CD4-positive, alpha-beta T cell treated with Interleukin-6 at 100 ng/mL for 8 hours (primary cell): ENCODE results near the gene PRRT1.
A peak's percentile ranks its signal among the peaks of the same experiment; 100 is the strongest.

Experiments
- DNase-seq: peaks from one replicate; pipeline ENCODE4 v3.0.0-alpha.2; 2020; ENCODE audit warnings: mixed read lengths, low spot score

PRRT1 gene

GRCh38 chr6:32174416-32174815 is 22.7 kb upstream of the PRRT1 start:
- no peak for DNase-seq

GRCh38 chr6:32173051-32173727 is 21.4 kb upstream of the PRRT1 start:
- DNase-seq, result no peak

- no peak for DNase-seq
Measured at GRCh38 chr6:32171234-32171633, 19.5 kb upstream of the PRRT1 start.

- no peak for DNase-seq
Measured at GRCh38 chr6:32170294-32170693, 18.6 kb upstream of the PRRT1 start.

- DNase-seq, result no peak
Measured at GRCh38 chr6:32168807-32169591, 17.3 kb upstream of the PRRT1 start.

GRCh38 chr6:32168350-32168749 is 16.6 kb upstream of the PRRT1 start:
- no peak for DNase-seq

GRCh38 chr6:32167761-32168262 is 16.1 kb upstream of the PRRT1 start:
- DNase-seq, result no peak

GRCh38 chr6:32167154-32167760 is 15.5 kb upstream of the PRRT1 start:
- no peak for DNase-seq

GRCh38 chr6:32166411-32167061 is 14.8 kb upstream of the PRRT1 start:
- no peak for DNase-seq

GRCh38 chr6:32164295-32164694 is 12.6 kb upstream of the PRRT1 start, which contains the start of gene EGFL8:
Gene EGFL8 (plus strand): TSS chr6:32164595. CDS start chr6:32166166, 1,571 bp downstream.
- DNase-seq, result no peak

- no peak for DNase-seq
Measured at GRCh38 chr6:32163559-32164258, 12.0 kb upstream of the PRRT1 start.

- no peak for DNase-seq
Measured at GRCh38 chr6:32158052-32158451, 6.3 kb upstream of the PRRT1 start.

- DNase-seq, result no peak
Measured at GRCh38 chr6:32156891-32157290, 5.2 kb upstream of the PRRT1 start.

GRCh38 chr6:32154514-32155161 is 2.9 kb upstream of the PRRT1 start:
- DNase-seq, result peak; percentile 73

- DNase-seq, result peak; percentile 63
Measured at GRCh38 chr6:32153564-32154513, 2.1 kb upstream of the PRRT1 start, which contains the start of gene PPT2. Gene PPT2 (plus strand): TSS chr6:32154141. CDS start chr6:32154595, 454 bp downstream.

GRCh38 chr6:32152769-32153563 is 1.2 kb upstream of the PRRT1 start:
- no peak for DNase-seq

- DNase-seq, result no peak
Measured at GRCh38 chr6:32151181-32151862, 417 bp downstream of the PRRT1 start.
